ENCODE results near the gene MGLL.

Gene MGLL

DNA sequence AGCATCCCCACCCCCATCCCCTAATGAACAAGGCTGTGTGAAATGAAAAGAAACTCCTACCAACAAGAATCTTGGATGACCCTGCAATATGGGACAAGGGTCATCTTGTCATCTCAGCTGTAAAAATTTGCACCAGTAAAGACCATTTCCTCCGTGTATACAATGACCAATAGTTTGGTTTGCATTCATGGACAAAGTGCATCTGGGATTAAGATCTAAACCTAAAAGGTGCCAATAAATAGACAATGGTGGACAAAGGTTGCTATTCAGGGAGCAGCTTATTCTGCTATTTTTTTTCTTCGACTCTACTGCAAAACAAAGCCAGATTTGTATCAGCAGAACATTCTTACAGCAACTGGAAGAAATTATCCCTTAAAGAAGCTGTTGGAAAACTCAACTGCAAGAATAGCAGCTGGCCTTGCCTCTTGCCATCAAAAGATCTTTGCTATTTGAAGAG is 8.0 kb downstream of the MGLL start:
- no peak for DNase-seq (ENCODE audit: low read depth in 2 of 2)

DNA sequence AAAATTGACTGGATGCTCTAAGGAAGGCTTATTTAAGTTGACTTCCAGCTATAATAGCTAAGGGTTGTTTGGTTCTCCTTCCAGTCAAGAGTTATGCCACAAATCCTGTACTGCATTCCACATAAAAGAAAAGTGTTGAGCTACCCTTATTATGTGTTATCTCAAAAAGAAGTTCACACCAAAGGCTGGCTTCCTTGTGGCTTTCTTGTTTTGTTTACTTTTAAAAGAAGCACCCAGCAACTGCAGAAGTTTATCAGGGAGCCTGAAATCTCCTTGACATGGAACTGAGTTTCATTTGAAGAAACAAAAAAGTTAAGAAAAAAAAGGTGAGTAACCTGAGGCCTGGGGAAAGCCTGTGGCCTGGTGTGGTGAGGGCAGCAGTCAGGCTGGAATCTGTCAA is 10.2 kb downstream of the MGLL start:
- no peak for DNase-seq (ENCODE audit: low read depth in 2 of 2)

- no peak for DNase-seq (ENCODE audit: low read depth in 2 of 2)
Observed at GRCh38 chr3:127811717-127812116, 10.6 kb downstream of the MGLL start.

GRCh38 chr3:127809611-127810010 is 12.7 kb downstream of the MGLL start:
- DNase-seq (ENCODE audit: low read depth in 2 of 2) = no peak

DNA sequence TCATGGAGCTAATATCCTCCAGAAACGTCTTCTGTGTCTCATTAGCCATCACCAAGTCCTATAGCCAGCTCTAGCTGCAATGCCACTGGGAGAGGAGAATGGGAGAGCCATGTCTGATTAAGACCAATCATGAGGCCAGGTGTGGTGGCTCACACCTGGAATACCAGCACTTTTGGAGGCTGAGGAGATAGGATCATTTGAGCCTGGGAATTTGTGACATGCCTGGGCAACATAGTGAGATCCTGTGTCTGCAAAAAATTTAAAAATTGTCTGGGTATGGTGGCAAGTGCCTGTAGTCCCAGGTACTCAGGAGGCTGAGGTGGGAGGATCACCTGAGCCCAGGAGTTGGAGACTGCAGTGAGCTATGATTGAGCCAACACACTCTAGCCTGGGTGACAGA is 13.1 kb downstream of the MGLL start:
- DNase-seq (ENCODE audit: low read depth in 2 of 2) = no peak

DNA sequence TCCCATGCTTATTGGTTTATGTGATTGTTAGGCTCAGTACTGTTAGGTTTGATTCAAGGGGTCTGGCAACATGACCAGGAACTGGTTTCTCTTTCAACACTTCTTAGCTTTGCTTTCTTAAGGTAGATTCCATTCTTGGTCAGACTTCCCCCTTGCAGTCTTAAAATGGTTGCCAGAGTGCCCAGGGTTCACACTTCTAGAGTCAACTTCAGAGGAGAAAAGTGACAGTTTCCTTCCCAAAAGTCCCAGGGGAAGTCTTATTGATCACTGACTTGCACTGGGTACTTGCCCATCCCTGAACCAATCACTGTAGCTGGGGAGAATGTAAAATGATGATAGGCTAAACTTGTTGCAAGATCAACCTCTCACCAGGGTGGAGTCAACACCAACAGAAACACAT is 14.1 kb downstream of the MGLL start:
- DNase-seq (ENCODE audit: low read depth in 2 of 2) = no peak

GRCh38 chr3:127805026-127805753 is 17.1 kb downstream of the MGLL start:
- DNase-seq (ENCODE audit: low read depth in 2 of 2) = no peak

GRCh38 chr3:127804141-127804540 is 18.2 kb downstream of the MGLL start:
- DNase-seq (ENCODE audit: low read depth in 2 of 2) = no peak

GRCh38 chr3:127803619-127804018 is 18.7 kb downstream of the MGLL start:
- DNase-seq (ENCODE audit: low read depth in 2 of 2) = no peak

- DNase-seq (ENCODE audit: low read depth in 2 of 2) = no peak
Observed at GRCh38 chr3:127802606-127803005, 19.7 kb downstream of the MGLL start.

GRCh38 chr3:127801731-127802313 is 20.5 kb downstream of the MGLL start:
- no peak for DNase-seq (ENCODE audit: low read depth in 2 of 2)

GRCh38 chr3:127800508-127800907 is 21.8 kb downstream of the MGLL start:
- no peak for DNase-seq (ENCODE audit: low read depth in 2 of 2)

- DNase-seq (ENCODE audit: low read depth in 2 of 2) = no peak
Observed at GRCh38 chr3:127799476-127800222, 22.7 kb downstream of the MGLL start.

GRCh38 chr3:127798716-127799115 is 23.6 kb downstream of the MGLL start:
- DNase-seq (ENCODE audit: low read depth in 2 of 2) = no peak

DNA sequence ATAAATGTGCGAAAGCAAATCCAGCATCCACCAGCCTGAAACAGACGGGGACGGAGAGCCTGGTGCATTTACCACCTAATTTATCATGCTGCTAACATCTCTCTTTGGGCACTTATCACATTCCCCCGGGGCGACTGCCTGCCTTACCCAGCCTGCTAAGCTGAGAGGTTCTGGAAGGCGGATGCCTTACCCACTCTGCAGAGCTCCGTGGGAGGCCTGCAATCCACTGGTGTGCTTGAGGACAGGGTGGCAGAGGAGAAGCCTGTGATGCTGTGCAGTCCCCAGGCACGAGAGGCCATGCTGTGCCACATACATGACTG is 25.5 kb downstream of the MGLL start:
- no peak for DNase-seq (ENCODE audit: low read depth in 2 of 2)

DNA sequence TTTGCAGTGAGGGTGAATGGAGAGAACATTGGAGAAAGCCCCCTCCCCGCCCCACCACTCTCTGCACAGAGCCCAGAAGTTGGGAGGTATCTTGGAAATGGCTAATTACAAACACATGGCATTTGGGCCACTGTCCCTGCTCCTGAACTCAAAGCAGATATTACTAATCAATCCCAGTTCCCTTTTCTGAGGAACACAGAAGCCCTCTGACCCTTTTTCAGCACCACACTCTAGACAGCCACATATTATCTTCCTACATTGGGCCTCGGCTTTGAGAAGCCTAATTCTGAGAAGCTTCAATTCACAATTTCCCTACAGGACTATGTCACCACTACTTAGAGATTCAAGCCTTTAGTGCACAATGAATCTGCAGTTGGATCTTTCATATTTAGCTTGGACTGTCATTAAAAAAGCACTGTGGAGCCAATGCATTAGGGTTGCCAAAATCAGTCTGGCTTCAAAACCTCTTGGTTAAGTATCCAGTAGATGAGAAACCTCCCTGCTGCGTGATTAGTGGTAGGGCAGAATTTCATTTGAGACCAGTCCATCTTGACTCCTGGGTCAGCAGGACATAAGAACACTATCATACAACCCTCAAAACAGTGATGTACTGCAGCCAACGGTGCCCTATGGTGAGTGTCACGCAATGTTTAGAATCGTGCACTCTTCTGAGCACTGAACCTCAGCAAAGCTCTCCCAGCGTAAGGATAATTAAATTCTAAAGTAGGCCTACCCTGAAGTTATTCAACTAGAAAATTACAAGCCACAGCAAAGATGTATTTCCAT is 26.1 kb downstream of the MGLL start:
- DNase-seq (ENCODE audit: low read depth in 2 of 2) = no peak

- no peak for DNase-seq (ENCODE audit: low read depth in 2 of 2)
Observed at GRCh38 chr3:127794972-127795371, 27.3 kb downstream of the MGLL start.

GRCh38 chr3:127794402-127794801 is 27.9 kb downstream of the MGLL start:
- no peak for DNase-seq (ENCODE audit: low read depth in 2 of 2)

DNA sequence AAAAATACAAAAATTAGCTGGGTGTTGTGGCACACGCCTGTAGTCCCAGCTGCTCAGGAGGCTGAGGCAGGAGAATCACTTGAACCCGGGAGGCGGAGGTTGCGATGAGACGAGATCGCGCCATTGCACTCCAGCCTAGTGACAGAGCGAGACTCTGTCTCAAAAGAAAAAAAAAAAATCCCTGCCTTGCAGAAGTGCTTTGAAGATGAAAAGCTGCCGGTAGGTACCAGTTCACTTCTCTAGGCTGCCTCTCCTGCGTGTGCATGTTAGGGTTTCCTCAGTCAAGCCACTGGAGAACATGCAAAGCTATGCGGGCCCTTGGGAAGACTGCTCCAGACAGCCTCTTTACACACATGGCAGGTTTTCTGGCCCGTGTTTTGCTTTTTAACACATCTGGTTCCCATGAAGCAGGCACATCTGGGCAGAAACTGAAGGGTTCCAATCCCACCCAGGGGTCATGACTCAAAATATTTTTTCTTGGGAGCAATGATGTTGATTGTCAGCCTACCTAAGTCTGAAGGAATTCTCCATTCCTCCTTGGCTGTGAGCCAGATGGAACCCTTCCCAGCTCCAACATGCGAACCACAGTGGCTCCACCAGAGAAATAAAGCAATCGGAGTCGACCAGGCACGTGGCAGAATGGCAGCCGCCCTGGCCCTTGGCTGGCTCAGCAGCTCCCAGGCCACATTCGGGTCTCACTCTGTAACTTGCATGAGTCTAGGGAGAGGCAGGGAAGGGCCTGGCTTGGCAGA is 29.6 kb downstream of the MGLL start:
- DNase-seq (ENCODE audit: low read depth in 2 of 2) = no peak

DNA sequence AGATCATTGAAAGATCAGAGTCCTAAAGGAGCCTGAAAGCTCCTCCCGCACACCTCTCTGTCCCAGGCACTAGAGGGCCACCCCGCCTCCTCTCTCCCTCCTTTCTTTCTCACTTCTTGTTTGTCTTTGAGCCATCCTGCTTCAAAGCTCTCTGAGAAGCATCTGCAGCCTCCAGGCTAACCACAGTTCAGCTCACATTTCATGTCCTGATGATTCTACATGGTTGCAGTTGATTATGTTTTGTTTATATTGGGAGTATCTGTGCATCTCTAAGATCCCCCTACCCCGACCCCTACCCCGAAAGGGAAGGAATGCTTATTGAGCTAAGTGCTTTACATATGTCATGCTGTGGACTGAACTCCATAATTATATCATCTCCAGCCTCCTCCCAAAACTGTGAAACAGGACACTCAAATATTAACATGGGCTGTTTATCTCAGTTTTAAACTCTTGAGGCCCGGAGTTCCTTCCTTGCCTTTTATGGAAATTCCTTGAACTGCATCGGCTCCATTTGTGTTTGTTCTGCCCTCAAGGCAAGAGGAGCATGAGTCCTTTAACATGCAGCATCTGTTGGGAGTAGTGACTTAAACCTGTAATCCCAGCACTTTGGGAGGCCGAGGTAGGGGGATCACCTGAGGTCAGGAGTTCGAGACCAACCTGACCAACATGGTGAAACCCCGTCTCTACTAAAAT is 30.9 kb downstream of the MGLL start:
- no peak for DNase-seq (ENCODE audit: low read depth in 2 of 2)

DNA sequence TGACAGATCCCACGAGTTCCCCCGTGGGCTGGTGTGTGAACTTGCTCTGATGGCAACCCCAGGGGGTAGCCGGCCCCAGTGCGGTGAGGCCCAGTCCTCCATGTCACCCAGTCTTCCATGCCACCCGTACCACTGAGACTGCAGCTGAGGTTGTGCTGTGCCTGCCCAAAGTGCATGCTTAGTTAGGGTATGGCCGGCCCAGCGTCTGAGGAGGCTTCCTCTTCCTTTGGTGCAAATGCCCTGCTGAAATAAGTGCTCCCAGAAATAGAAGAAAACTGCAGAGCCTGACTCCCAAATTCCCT is 31.5 kb downstream of the MGLL start:
- DNase-seq (ENCODE audit: low read depth in 2 of 2) = no peak

Measured in stimulated activated CD8-positive, alpha-beta memory T cell treated with anti-CD3 and anti-CD28 coated beads, Interleukin-2, amount 100 ng/mL, for 1 hour (primary cell).